Measurements from ENCODE around the gene AIG1. TPM values are rescaled to one million over a fixed set of nuclear protein-coding genes. Genes with fewer than 3 reads are reported as not detected.

The AIG1 gene
- total RNA-seq, 1 donor from 2014 or later: 31.3 TPM

GRCh38 chr6:143268439-143268838 is 207.8 kb downstream of the AIG1 start:
- Mint-ChIP-seq H3K27ac (no peak overlapping the region), H3K4me3 (no peak overlapping the region), H3K4me1 (peaks cover 10% of the 10 kb centered on the region), H3K36me3 (peaks cover 3% of the 10 kb centered on the region), H3K27me3 (ENCODE audit: low read depth) (no peaks in the 10 kb centered on the region), H3K9me3 (peaks cover 7% of the 10 kb centered on the region)
- TF ChIP-seq, protein P1, sequence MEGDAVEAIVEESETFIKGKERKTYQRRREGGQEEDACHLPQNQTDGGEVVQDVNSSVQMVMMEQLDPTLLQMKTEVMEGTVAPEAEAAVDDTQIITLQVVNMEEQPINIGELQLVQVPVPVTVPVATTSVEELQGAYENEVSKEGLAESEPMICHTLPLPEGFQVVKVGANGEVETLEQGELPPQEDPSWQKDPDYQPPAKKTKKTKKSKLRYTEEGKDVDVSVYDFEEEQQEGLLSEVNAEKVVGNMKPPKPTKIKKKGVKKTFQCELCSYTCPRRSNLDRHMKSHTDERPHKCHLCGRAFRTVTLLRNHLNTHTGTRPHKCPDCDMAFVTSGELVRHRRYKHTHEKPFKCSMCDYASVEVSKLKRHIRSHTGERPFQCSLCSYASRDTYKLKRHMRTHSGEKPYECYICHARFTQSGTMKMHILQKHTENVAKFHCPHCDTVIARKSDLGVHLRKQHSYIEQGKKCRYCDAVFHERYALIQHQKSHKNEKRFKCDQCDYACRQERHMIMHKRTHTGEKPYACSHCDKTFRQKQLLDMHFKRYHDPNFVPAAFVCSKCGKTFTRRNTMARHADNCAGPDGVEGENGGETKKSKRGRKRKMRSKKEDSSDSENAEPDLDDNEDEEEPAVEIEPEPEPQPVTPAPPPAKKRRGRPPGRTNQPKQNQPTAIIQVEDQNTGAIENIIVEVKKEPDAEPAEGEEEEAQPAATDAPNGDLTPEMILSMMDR (IDR thresholded peaks at IDR 0.05; ENCODE audit: unreplicated experiment): no peak
- DNase-seq (ENCODE audit: low spot score in 2 of 2, unreplicated experiment in 2 of 2): no peak

- Mint-ChIP-seq H3K36me3 (peaks cover 3% of the 10 kb centered on the region), H3K27ac (no peak overlapping the region), H3K9me3 (peaks cover 8% of the 10 kb centered on the region), H3K4me1 (peaks cover 10% of the 10 kb centered on the region), H3K27me3 (ENCODE audit: low read depth) (no peaks in the 10 kb centered on the region), H3K4me3 (no peak overlapping the region)
- TF ChIP-seq, protein P1 (IDR thresholded peaks at IDR 0.05; ENCODE audit: unreplicated experiment): no peak
- DNase-seq (ENCODE audit: low spot score in 2 of 2, unreplicated experiment in 2 of 2): no peak
Measured at GRCh38 chr6:143270026-143270425, 209.3 kb downstream of the AIG1 start.

DNA sequence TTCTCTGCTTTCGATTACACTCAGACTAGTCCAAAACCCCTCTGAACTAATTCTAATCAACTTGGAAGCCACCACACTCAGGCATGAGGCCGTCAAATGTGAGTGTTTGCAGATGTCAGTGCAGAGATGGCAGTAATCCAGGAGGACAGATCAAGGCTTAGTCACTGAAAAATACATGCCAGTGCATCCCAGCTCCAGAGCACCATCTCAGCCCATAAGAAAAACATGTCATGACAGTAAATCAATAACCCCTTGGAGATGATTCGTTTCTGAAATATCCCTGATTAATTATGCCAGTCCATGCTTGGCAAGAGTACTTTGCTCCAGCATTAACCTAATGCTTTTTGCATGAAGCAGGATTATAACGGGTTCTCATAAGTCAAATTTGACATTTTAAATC is 210.3 kb downstream of the AIG1 start:
- Mint-ChIP-seq H3K27me3 (ENCODE audit: low read depth) (no peaks in the 10 kb centered on the region), H3K4me3 (no peak overlapping the region), H3K36me3 (peaks cover 3% of the 10 kb centered on the region), H3K4me1 (peaks cover 8% of the 10 kb centered on the region), H3K9me3 (peaks cover 8% of the 10 kb centered on the region), H3K27ac (no peak overlapping the region)
- TF ChIP-seq, protein P1 (IDR thresholded peaks at IDR 0.05; ENCODE audit: unreplicated experiment): no peak
- DNase-seq (ENCODE audit: low spot score in 2 of 2, unreplicated experiment in 2 of 2): no peak

DNA sequence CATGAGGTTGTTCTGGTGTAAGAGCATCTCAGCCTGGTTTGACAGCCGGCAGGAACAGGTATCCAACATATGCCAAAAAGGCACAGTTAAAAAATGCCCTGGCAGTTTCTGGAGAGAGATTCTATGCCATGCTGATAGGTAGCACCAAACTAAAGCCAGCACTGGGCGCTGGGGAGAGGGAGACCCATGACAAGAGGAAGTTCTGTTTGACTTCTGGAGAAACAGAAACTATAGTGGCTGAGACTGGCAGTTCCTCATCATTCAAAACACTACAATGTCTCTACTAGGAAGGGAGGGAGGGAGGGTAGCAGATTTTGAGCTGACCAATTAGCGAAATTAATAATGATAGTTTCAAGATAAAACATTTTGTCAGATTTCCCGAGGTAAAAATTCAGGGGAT is 215.7 kb downstream of the AIG1 start:
- H3K9me3 Mint-ChIP-seq: peaks cover 8% of the 10 kb centered on the region
- no peaks in the 10 kb centered on the region for H3K27me3 Mint-ChIP-seq (ENCODE audit: low read depth)
- no peak overlapping the region for H3K4me3 Mint-ChIP-seq
- peaks cover under 1% of the 10 kb centered on the region for H3K4me1 Mint-ChIP-seq
- DNase-seq (ENCODE audit: low spot score in 2 of 2, unreplicated experiment in 2 of 2): no peak
- H3K27ac Mint-ChIP-seq: no peak overlapping the region
- H3K36me3 Mint-ChIP-seq: peaks cover 3% of the 10 kb centered on the region
- TF ChIP-seq, protein P1 (IDR thresholded peaks at IDR 0.05; ENCODE audit: unreplicated experiment): no peak

- no peaks in the 10 kb centered on the region for H3K27me3 Mint-ChIP-seq (ENCODE audit: low read depth)
- DNase-seq (ENCODE audit: low spot score in 2 of 2, unreplicated experiment in 2 of 2): no peak
- H3K4me3 Mint-ChIP-seq: no peak overlapping the region
- no peak overlapping the region for H3K27ac Mint-ChIP-seq
- H3K4me1 Mint-ChIP-seq: peaks cover 1% of the 10 kb centered on the region
- no peaks in the 10 kb centered on the region for H3K36me3 Mint-ChIP-seq
- H3K9me3 Mint-ChIP-seq: no peaks in the 10 kb centered on the region
- TF ChIP-seq, protein P1 (IDR thresholded peaks at IDR 0.05; ENCODE audit: unreplicated experiment): no peak
Measured at GRCh38 chr6:143279385-143279784, 218.7 kb downstream of the AIG1 start.
